Hepatocyte (in vitro differentiated cells): ENCODE data around the gene SIGLEC1.

Experiments
- EZH2phosphoT487 ChIP-seq: fragments of 200-600 bp; sonication (generic); IDR thresholded peaks from one replicate; pipeline ENCODE4 v1.6.1; 2018; ENCODE audit warnings: antibody characterized with exemption, mild to moderate bottlenecking, low read depth, moderate library complexity; ENCODE audit not compliant: unreplicated experiment, severe bottlenecking
- TF ChIP-seq, protein P1 (sequence below): fragments of 200-600 bp; sonication (generic); IDR thresholded peaks from 2 replicates; pipeline ENCODE4 v1.5.1; 2016; ENCODE audit warnings: antibody characterized with exemption, mild to moderate bottlenecking; ENCODE audit not compliant: poor library complexity

GRCh38 chr20:3696200-3696599, 16.2 kb downstream of the SIGLEC1 start:
- TF ChIP-seq, protein P1, sequence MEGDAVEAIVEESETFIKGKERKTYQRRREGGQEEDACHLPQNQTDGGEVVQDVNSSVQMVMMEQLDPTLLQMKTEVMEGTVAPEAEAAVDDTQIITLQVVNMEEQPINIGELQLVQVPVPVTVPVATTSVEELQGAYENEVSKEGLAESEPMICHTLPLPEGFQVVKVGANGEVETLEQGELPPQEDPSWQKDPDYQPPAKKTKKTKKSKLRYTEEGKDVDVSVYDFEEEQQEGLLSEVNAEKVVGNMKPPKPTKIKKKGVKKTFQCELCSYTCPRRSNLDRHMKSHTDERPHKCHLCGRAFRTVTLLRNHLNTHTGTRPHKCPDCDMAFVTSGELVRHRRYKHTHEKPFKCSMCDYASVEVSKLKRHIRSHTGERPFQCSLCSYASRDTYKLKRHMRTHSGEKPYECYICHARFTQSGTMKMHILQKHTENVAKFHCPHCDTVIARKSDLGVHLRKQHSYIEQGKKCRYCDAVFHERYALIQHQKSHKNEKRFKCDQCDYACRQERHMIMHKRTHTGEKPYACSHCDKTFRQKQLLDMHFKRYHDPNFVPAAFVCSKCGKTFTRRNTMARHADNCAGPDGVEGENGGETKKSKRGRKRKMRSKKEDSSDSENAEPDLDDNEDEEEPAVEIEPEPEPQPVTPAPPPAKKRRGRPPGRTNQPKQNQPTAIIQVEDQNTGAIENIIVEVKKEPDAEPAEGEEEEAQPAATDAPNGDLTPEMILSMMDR = peak; percentile 21
- TF ChIP-seq EZH2phosphoT487 = no peak
